Measurements from ENCODE around the gene NUP210L.
"Not testable (repeated sequence)": the region's sequence is repeated elsewhere in the genome, so short reads cannot be mapped to it uniquely, and the experiment has no call there.

NUP210L gene

DNA sequence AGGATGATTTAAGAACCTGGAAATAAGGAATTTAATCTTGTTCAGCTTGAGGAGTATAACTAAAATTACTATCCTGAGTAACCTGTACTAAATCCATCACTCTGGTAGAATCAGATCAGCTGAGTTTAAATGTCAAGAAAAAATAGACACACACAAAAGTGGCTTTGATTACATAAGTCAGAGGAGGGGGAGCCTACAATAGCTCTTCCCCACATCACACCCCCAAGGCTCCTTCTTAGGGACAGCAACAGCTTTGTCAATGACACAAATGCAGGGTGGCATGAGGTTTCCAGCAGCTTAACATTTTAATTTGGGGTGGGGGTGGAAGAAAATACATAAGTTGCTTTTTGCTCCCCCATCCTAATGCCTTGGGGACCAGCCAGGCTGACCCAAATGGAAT is 12.6 kb upstream of the NUP210L start:
- no peak for DNase-seq

DNA sequence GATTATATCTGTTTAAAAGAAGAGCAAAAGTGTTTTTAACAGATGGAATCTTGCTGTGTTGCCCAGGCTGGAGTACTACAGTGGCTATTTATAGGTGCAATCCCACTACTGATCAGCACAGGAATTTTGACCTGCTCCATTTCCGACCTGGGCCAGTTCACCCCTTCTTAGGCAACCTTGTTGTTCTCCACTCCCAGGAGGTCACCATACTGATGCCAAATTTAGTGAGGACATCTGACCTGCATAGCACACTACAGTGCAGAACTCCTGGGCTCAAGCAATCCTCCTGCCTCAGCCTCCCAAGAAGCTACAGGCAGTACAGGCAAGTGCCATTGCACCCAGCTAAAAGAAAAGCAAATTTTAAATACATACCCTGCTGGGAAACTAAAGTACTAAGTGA is 11.3 kb upstream of the NUP210L start:
- no peak for DNase-seq

DNA sequence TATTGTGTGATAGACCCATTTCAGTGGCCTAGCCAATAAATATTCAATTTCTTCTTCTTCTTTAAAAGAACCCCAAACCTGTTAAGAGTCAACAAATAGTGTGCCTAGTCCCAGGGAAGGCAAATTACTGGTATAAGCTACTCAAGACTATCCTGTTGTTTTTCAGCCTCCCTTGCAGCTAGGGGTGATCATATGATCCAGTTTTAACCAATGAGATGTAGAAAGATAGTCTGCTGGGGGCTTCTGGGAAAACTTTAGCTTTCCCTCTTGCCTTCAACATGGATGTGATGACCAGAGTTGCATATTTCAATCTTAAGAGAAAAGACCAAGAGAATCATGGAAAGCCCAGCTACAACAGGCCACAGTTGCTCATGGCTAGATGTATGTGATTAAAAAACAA is 4.7 kb upstream of the NUP210L start:
- DNase-seq: no peak

DNA sequence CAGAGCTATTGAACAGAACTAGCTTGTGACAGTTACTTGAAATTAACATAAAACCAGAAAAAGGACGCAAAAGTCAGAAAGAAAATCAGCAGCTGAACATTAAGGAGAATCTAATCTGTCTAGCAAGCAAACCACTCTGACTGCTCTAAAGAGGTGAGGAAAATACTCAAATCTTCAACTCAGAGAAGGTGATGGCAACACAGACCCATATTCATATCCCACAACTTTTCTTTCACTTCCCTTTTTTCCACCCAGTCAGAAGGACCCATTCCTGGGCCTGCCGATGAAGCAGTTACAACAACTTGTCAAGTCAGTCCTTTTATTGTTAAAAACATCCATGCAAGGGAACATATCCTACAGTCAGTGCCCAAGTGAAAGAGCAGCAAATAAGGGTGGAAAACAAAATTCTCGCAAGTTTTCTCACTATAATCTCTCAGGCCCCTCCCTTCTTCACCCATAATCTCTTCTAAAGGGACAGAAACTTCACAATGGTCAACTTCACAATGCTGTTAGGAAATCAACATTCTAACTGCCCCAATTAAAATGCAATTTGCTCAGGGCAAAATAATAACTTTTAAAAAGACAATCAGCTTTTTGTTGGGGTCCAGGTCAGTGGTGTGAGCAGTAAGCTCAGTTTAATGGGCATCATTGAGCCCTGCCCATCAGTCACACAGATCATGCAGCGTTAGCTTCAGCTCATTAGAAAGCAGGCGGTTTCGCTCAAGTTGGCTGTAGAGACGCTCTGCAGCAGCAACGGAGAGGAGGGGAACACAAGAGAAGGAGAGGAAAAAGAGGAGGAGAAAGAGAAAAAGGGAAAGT is 3.6 kb upstream of the NUP210L start:
- DNase-seq: peak; percentile 85

DNA sequence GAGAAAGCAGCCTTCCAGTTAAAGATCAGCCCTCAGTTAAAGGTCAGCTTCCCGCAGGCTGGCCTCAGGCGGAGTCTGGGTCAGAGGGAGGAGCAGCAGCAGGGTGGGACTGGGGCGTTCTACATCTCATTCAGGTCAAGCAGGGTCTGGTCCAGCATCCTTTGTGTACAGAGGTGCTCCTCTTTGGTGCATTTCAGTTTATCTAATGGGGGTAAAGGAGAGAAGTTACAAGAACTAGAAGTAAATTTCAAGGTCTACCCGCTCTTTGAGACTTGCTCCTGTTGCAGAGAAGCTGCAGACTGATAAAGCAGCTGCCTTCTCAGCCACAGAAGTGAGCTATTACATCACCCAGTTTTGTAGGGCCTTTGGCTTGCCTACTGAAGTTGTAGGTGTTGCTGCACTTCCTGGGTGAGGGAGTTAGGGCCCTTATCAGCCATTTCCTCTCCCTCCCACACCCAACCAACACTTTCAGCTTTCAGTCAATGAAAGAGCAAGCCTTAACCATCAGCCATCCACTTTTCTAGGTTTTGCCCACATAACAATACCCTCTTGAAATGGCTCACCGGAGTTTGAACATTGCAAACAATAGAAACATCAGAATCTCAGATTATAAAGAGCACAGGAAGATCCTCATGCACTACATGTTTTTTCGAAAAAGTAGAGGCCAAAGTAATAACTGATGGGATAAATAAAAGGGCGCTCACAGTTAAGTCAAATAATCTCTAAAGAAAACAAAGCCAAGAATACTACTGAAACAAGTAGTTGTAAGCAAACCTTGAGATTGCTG is 2.8 kb upstream of the NUP210L start:
- DNase-seq: peak; percentile 94

DNA sequence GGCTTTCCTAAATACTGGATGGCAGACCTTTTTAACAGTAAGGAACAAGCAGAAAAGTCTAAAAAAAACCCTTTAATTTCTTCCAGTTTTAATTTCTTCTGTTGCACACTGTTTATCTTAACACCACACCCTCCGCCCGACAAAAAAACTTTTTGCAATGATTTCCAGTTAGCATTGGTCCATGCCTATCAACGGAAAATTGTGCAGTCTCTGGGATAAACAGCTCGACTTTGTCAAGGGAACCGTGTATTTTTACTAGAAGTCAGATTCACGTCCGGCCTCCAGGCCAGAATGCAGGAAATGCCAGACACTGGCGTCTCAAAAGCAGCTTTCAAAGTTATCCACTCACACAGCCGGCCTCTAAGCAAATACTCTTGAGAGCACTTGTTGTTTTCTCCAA is 378 bp upstream of the NUP210L start:
- DNase-seq: no peak

DNA sequence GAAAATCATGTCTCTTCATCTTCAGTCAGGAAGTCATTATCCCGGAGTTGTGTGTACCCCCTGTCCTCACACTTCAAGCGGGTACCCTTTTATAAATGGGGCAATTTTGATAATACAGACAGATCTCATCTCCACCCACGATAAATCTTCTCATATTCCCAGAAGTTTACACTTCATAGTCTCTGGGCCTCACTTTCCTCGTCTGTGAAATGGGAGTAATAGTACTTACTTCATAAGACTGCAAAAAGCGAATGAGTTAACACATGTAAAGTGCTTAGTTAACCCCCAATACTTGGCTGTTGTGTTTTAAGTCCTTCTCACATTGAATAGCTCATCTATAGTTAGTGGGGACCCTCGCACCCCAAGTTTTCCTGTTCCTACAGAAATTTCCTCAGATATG is 820 bp downstream of the NUP210L start:
- DNase-seq: no peak

DNA sequence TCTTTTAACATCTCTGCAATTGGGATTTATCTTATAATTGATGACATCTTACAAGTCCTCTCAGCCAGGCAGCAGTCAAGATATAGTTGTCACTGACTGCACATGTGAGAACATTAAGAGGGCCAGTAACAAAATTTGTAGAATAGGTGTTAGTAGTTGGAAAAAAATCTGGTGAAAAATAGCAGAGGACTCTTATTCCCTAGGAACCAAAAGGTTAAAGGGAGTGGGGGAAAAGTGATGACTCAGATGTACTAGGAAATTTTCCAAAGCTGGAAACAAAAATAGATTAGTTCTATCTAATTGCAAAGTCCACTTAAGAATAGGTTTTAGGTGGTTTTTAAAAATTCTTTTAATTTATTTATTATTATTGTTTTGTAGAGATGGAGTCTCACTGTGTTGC is 3.6 kb downstream of the NUP210L start:
- no peak for DNase-seq

DNA sequence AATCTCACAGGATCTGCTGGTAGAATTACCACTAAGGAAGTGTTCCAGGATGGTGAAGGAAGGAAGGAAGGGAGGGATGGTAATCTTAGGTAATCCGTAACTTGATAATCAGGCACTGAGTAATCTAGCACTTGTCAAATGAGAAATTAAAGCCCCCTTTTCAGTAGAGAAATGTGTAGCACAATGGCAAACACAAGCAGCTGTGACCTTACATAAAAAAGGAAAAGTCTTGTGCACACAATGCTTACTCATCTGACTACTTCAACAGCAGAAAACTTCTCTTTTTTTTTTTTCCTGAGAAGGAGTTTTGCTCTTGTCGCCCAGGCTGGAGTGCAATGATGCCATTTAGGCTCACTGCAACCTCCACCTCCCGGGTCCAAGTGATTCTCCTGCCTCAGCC is 6.1 kb downstream of the NUP210L start:
- DNase-seq: peak; percentile 54

DNA sequence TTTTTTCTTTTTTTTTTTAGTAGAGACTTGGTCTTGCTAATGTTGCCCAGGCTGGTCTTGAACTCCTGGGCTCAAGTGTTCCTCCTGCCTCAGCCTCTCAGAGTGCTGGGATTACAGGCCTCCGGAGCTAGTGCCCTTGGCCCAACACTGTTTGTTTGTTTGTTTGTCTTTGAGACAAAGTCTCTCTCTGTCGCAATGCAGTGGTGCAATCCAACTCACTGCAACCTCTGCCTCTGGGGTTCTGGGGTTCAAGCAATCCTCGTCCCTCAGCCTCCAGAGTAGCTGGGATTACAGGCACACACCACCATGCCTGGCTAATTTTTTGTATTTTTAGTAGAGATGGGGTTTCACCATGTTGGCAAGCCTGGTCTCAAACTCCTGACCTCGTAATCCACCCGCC is 7.4 kb downstream of the NUP210L start:
- not testable (repeated sequence) for DNase-seq

DNA sequence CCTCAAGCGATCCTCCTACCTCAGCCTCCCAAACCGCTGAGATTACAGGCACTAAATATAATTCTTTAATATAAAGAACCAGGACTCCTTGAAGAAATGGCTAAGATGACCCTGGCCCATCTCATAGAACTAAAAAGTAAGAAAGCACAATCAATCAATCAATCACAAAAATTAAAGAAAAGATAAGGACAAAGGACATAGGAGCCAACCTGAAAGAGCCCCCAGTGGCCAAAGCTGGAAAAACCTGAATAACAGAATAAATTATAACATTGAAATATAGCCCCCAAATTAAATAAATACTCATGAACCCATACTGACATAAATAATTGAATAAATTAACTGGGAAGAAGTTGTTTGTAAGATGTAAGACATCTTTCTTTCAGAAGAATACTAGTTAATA is 8.9 kb downstream of the NUP210L start:
- DNase-seq: no peak

DNA sequence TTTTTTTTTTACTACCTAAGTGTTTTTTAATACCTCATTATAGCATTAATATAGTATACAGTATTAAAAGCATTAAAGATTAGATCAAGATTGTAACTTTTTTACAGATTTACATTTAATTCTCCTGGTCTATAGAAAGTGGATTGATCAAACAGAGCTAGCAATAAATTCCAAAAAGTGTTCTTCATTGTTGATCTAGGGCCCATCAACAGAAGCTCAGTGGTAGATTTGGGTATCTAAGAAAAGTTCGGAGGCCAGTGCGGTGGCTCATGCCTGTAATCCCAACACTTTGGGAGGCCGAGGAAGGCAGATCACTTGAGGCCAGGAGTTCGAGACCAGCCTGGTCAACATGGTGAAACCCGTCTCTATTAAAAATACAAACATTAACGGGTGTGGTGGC is 12.5 kb downstream of the NUP210L start:
- DNase-seq: no peak

DNA sequence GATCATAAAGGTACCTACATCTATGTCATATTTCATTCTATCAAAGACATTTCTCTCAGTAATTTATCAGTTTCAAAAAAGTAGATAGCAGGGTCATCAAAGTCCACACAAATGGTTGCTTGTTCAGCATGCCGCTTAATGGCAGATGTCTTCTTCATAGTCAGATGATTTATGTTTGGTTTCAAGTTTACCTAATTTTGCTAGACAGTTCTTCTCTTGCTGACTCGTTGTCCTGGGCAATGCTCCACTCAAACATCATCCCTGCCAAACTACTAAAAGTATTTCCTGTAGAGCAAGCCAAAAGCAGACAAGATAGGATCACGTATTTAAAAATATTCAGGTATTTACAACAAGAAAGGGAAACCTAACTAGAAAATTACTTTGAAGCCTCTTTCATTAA is 13.6 kb downstream of the NUP210L start:
- DNase-seq: no peak

DNA sequence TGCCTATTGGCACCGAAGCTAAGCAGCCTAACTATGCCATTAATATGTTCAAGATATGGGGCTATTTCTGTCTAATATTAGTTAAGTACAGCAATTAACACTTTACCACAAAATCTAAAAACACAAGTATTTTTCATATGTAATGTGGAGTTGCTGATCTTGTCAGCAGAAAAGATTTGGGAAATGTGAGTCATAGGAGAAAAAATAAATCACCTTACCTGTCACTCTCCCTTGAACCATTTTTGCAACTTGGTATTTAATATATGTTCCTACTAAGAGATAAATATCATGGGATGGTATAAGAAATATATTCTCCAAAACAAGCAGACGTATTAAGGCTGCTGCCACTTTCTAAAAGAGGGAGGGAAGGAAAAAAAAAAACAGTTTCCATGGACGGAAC is 17.0 kb downstream of the NUP210L start:
- no peak for DNase-seq

DNA sequence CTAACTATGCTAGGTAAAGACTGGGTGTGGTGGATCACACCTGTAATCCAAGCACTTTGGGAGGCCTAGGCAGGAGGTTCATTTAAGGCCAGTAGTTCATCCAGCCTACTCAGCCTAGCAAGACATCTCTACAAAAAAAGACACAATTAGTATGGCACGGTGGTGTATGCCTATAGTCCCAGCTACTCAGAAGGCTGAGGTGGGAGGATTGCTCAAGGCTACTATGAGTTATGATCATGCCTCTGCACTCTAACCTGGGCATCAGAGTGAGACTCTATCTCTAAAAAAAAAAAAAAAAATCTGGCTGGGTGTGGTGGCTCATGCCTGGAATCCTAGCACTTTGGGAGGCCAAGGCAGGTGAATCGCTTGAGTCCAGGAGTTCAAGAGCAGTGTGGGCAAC is 21.6 kb downstream of the NUP210L start:
- DNase-seq: no peak

DNA sequence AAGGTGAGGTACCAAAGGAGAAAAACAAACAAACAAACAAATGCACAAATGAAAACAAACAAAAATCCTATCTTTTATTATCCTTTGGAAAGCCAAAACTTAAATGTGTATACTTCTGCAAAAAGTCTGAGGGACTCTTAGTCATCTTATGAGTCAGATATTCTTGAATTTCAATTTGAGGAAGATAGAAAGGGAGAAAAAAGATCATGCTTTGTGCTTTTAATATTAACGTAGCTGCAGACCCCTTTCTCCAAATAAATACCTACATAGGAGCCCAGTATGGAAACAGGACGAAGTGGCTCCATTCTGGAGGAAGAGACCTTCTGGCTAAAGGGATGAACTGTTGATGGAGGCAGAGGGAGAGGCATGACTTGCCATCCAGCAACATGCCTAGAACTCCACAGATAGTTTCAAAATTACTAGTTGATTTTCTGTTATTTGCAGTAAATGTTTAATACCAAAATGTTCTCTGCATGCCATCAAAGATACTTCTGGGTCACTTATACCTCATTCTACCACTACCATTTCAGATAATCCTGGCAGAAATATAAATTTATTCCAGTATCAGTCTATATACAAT is 25.4 kb downstream of the NUP210L start:
- DNase-seq: no peak

DNA sequence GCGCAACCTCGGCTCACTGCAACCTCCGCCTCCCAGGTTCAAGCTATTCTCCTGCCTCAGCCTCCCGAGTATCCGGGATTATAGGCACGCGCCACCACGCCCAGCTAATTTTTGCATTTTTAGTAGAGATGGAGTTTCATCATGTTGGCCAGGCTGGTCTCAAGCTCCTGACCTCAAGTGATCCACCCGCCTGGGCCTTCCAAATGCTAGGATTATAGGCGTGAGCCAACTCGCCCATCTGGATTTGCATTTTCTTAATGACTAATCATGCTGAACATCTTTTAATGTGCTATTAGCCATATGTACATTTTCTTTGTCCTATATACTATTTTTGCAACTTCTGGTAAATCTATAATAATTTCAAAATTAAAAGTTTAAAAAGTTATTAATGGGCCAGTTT is 31.7 kb downstream of the NUP210L start:
- DNase-seq: not testable (repeated sequence)

DNA sequence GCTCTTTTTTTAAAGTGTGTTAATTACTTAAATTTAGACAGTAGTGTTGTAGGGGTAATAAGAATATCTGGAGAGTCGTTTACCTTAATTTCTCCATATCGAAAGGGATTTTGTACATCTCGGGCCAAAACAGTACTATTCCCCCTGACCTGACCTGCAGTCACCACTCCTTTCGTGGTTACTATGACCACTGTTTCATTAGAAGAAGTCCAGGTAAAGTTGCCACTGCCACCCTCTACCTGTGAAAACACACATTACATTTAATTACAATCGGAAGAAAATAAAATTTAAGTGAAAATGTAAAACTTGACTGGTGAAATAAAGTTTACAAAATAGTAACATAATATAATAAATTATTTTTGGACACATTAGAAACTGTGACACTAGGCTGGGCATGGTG is 37.2 kb downstream of the NUP210L start:
- no peak for DNase-seq

DNA sequence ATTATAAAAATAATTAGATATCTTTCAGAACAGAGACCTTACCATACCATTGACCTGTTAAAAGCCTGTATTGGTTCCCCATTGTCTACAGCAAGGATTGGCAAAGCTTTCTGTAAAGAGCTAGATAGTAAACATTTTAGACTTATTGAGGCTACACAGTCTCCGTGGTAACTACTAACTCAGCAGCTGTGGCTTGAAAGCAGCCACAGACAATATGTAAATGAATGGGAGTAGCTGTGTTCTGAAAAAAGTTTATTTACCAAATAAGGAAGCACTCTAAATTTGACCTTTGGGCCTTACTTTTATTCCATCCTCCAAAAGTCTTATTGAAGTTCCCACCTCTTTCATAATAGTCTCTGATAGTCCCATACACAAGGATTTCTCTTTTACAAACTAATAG is 39.7 kb downstream of the NUP210L start:
- DNase-seq: no peak

DNA sequence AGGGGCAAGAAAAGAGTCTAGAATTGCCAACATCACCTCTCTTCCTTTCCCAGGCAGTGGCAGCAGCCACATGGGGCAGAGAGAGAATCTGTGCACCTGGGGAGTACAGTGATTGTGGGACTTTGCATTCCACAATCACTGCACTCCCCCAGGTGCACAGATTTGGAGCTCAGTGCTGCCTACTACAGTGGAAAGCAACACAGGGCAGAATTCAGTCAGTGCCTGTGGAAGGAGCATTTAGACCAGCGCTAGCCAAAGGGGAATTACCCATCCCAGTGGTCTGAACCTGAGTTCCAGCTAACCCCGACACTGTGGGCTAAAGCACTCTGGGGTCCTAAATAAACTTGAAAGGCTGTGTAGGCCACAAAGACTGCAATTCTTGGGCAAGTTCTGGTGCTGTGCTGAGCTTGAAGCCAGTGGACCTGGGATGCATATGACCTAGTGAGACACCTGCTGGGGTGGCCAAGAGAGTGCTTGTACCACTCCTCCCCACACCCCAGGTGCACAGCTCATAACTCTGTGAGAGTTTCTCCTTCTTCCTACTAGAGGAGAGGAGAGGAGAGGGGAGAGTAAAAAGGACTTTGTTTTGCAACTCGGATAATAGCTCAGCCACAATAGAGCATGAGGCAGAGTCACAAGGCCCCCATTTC is 50.3 kb downstream of the NUP210L start:
- DNase-seq: no peak

DNA sequence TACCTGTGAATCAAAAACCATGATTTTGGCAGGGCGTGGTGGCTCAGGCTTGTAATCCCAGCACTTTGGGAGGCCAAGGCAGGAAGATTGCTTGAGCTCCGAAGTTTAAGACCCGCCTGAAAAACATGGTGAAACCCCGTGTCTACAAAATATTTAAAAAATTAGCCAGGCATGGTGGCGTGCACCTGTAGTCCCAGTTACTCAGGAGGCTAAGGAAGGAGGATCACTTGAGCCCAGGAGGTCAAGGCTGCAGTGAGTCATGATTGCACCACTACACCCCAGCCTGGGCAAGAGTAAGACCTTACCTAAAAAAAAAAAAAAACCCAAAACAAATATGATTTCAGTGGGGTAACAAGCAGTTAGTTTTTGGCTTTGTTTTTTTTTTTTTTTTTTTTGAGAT is 54.7 kb downstream of the NUP210L start:
- not testable (repeated sequence) for DNase-seq

DNA sequence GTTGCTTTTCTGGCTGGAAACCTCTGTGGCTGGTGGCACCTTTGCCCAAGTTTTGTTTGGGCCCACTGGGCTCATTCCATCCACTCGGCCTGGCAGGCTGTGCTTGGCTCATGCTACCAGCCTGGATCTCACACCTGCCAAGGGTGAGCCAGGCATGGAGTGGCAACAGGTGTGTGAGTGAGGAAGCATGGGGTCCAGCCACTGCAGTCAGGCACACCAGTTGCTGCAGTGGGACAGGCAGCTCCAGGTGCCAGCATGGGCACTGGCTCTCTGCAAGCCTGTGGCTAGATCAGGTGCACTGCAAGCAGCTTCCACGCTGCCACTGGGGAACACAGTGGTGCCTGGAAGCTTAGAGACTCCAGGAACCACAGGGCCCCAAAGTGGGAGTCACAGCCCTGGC is 57.0 kb downstream of the NUP210L start:
- DNase-seq: no peak

DNA sequence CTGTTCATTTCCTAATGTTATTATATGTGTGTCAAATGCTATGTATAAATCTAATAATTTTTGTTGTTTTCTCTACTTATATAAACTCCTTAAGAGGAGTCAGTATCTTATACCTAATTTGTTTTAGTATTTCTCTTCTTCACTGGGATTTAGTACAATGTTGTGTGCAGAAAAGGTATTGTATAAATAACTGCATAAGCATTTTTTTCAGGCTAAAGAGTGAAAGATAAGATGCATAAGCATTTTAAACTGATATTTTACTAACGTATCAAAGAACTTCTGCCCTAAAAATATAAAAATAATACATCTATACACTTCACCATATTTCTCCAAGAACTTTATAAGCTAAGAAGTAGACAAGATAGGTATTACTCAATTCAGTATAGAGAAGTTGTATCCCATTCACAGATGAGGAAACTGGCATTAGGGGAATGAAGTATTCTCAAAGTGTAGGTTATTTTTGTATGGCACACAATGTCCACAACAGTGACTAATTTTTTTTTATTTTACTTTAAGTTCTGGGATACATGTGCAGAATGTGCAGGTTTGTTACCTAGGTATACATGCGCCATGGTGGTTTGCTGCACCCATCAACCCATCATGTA is 59.3 kb downstream of the NUP210L start:
- no peak for DNase-seq
